Hippocampal formation (tissue), 2 donors: ENCODE results near the gene PRR7.
A peak's percentile ranks its signal among the peaks of the same experiment; 100 is the strongest.
"Not testable (repeated sequence)": the region's sequence is repeated elsewhere in the genome, so short reads cannot be mapped to it uniquely, and the experiment has no call there.

Experiments used
- DNase-seq, 2 donors: peaks; one replicate each; lab custom pipeline; 2025; lab: John Stamatoyannopoulos, UW

Gene PRR7

DNA sequence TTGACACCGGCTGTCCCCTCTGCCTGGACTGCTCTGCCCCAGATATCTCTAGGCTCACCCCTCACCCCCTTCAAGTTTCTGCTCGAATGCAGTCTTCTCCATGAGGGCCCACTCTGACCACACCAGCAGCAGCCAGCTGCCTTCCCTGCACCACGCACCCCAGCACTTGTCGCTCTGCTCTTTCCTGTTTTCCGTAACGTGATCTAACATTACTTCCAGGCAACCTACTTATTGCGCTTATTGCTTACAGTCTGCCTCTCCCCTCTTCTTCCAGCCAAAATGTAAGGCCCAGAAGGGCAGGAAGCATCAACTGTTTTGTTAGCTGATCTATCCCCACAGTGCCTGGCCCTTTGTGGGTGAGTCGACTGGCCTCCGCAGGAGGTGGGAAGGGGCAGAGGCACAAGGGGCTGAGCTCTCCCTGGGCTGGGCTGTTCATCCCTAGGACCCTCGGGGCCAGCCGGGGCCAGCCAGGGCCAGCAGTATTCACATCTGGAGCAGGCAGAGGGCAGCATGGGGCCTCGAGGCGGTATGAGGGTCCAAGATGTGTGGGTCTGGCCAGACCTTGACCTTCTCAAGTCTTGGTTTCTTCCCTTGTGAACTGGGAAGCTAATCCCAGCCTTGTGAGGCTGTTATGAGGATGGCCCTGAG lies 38.4 kb downstream of the PRR7 start:
- no peak for DNase-seq

DNA sequence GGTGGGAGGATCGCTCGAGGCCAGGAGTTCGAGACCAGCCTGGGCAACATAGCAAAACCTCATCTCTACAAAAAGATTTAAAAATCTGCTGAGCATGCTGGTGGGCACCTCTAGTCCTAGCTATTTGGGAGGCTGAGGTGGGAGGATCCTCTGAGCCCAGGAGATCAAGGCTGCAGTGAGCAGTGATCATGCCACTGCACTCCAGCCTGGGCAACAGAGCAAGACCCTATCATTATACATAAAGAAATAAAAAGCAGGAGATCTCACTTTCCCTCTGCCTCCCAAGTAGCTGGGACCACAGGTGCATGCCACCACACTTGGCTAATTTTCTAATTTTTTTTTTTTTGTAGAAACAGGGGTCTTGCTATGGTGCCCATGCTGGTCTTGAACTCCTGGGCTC lies 39.1 kb downstream of the PRR7 start:
- not testable (repeated sequence) for DNase-seq

DNA sequence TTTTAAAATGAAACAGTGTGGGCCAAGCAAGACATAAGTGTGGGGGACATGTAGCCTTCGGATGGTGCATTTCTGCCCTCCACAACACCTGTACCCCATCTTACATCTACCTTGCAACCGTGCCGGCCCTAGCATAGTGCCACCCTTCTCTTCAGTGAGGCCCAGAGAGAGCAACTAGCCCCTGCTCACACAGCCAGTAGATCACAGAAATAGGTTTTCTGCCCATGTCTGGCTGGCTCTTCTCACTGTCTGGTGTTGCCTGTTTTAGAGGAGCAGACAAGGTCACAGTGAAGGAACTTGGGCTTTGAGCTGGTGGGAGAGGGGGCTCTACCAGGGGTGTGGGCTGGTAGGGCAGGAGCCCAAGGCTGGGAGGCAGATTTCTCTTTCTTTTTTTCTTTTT lies 39.6 kb downstream of the PRR7 start:
- no peak for DNase-seq

DNA sequence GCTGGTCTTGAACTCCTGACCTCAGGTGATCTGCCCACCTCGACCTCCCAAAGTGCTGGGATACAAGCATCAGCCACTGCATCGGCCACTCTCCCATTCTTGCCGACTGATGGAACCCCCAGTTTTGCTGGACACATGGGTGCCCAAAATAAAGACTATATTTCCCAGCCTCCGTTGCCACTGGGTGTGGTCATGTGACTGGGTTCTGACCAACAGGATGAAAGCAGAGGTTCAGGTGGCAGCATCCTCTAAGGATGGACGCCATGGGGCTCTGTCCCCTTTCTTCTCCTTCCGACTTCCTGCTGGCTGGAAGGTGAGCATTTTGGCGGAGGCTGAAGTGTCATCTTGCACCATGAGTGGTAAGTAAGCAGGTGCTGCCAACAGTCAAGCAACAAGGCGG lies 40.5 kb downstream of the PRR7 start:
- DNase-seq, result no peak

DNA sequence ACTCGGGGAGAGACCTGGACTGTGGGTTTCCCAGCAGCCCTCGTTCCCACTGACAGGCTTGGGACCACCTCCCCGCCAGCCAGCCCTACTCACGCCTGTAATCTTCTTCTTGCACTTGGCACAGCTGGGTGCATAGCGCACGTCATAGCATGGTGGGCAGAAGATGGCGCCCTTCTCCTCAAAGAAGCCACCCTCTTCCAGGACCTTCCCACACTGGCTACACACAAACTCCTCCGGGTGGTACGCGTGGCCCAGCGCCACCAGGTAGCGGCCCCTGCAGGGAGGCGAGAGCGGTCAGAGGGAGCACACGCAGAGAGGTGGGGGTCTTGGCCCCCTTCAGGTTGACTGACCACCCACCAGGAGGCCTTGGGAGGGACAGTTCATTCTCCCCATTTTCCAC lies 41.4 kb downstream of the PRR7 start:
- DNase-seq, result no peak

DNA sequence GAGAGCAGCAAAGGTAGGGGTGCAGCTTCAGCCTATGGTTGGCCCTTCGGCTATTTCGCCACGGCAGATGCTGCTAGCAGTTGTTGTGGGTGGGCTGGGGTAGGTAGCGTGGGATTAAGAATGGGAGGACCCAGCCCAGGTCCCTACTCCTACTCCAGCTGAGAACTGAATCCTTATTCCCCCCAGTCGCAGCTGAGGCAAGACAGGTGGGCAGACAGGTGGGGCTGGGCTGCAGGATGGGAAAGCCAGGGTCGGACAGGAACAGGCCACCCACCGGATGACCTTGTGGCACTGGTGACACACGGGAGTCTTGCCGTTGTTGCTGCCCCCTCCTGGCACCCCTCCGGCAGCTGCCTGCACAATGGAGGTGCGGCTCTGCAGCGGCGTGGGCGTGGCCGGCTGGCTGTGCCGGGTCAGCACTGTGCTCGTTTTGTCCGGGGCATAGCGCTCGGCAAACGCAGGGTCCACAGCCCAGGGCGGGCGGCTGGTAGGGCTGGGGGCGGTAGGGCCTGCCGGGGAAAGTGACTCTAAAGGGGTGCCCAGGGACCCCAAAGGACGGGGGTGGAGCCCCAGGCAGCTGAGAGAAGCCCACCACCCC lies 42.6 kb downstream of the PRR7 start:
- DNase-seq, result no peak

DNA sequence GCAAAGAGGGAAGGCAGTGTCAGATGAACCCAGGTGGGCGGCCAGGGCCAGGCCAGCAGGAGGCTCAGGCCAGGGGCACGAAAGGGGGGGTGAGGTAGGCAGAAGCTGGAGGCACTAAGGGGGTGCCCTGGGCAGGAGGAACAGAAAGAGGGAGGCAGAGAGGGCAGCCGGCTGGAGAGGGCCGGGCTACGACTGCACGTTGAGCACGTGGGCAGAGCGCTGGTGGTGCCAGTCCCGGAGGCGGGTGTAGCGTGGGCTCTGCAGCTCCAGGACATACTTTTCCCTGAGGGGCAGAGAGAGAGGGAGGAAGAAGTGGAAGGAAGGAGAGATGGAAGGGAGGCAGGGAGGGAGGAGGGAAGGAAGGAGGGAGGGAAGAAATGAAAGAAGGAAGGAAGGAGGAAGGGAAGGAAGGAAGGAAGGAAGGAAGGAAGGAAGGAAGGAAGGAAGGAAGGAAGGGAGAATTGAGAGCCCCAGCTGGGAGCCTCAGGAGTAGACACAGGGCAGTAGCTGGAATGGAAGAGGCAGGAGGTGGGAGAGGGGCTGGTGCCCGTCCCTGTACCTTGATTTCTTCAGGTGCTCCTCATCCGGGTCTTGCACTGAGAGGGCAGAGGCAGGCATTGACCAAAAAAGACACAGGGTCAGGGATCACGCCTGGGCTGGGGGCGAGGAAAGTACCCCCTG lies 43.8 kb downstream of the PRR7 start:
- no peak for DNase-seq

DNA sequence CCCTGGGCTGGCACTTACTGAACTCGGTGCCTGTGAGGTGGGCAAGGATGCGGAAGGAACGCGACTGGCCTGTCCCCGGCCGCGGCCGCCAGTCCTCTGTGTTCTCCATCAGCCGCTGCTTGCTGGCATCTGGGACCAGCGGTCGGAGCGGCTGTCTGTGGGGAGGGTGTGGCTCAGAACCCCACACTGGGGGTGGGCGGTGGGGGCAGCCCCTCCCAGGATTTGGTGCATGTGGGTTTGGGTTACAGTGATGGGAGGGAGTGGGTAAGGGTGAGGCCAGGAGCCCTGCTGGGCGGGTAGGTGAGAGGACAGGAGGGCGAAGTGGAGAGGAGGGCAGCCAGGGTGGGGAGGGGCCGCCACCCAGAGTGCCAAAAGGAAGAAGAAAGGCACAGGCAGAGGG lies 44.4 kb downstream of the PRR7 start:
- no peak for DNase-seq

DNA sequence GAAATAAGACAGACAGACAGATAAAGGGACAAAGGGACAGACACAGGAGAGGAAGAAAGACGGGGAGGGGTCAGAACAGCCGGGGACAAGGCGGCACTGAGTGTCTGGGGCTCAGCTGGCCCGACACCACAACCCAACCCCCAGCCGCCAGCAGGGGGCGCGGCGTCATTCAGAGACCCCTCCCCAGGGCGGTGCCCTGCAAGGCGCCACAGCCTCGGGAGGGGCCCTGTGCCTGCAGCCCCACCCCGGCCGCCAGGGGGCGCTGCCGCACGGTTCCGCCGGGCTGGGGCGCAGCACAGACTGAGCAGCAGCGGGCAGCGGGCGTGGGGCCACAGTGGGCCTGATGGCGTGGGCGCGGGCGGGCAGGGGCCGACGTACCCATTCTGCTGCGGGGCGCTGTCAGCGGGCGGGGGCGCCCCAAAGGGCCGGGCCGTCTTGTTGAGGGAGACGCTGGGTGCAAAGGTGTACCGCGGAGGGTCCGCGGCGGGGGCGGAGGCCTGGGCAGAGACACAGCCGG lies 44.9 kb downstream of the PRR7 start:
- DNase-seq, result no peak

DNA sequence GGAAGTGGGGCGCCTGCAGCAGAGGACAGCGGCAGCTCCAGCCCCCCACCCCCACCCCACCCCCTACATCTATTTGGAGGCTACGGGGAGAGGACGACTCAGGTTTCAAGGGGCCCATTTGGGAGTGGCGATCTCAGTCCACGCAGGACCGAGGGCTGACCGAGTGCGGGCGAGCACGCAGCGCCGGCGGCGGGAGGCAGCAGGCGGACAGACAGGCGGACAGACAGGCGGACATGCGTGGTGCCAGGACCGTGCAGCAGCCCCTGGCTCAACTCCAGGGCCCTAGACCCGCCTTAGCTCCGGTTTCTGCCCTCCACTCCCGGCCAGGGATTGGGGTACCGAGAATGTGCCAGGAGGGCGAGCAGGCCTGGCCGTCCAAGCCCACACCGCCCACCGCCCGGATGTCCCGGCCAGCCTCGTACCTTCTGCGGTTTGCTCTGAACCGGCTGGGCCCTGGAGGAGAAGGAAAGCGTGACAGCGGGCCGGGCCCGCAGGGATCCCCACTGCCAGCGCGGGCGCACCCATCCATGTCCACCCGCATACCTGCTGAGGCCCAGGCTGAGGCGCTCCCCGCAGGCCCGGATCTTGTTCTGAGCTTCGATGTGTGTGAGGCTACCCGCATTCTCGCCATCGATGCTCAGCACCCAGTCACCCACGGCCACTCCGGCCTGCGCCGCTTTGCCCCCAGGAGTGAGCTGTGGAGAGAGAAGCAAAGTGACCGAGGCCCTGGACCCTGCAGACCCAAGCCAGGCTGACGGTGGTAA lies 45.6 kb downstream of the PRR7 start:
- no peak for DNase-seq

DNA sequence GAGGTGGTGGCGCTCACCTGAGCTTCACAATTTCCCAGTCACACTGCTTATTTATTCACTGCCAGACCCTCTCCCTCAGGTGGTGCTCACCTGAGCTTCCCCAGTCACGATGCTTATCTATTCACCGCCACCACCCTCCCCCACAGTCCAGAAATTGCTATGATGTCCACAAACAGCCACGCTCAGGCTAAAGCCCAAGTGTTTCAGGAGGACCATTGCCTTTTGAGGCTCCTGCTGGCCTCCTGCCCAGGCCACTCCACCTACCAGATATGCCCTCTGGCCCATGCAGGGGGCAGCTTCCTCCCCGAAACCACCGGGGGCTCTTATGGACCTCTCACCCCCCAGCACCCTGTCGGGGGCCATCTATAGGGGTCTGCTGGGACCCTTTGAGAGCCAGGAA lies 46.2 kb downstream of the PRR7 start:
- no peak for DNase-seq

DNA sequence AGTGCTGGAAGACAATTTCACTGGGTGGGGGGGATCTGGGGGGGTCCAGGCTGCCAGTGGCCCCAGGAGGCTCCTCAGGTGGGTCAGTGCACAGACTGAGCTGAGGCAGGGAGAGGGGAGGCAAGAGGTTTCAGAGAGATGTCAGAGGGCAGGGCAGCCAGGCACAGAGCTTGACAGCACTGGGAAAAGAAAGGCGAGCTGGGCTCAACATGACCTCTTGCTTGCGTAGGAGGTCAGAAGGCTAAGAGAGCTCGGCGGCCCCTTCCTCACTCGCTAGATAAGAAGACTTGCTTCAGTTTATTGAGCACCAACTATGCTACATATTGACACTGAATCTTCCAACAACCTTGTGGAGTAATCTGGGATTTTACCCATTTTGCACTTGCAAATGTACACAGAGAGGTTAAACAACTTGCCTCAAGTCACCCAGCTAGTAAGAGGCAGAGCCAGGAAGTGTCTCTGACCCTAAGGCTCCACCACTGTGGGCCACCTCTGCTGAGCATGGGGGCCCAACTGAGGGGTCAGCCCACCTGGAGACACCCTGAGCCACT lies 47.3 kb downstream of the PRR7 start:
- DNase-seq, result no peak

DNA sequence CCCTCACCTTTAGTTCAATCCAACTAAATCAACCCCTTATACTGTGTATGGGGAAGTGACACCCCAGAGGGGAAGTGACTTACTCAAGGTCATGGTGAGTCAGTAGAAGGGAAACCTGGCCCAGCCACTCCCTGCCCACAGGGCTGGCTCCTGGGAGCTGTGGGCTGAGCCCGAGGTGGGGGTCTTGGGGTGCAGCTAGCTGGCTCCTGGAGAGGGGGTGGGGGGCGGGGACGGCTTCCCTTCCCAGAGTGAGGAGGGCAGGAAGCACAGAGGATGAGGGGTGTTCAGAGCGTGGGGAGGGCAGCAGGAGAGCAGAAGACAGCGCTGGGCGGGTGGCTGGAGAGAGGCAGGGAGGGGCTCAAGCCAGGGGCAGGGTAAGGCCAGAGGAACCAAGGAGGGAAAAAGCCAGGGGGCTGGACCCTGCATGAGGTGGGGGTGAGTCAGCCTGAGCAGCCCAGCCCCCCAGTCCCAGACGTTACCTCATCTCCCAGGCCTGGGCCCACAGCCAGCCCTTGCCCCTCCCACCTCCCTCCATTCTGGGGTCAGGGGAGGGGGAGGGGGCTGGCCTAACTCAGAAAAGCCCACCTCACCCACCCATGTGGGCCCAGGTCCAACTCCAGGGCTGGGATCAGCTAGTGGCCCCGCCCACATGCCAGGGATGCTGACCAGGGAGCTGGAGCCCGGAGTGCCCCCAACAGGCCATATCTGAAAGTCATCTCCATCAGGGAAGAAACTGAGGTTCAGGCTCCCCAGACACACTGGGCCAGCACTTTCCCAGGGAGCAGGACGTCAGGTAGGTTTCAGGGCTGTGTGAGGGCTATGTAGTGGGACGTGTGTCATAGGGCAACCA lies 48.0 kb downstream of the PRR7 start:
- DNase-seq, result no peak

DNA sequence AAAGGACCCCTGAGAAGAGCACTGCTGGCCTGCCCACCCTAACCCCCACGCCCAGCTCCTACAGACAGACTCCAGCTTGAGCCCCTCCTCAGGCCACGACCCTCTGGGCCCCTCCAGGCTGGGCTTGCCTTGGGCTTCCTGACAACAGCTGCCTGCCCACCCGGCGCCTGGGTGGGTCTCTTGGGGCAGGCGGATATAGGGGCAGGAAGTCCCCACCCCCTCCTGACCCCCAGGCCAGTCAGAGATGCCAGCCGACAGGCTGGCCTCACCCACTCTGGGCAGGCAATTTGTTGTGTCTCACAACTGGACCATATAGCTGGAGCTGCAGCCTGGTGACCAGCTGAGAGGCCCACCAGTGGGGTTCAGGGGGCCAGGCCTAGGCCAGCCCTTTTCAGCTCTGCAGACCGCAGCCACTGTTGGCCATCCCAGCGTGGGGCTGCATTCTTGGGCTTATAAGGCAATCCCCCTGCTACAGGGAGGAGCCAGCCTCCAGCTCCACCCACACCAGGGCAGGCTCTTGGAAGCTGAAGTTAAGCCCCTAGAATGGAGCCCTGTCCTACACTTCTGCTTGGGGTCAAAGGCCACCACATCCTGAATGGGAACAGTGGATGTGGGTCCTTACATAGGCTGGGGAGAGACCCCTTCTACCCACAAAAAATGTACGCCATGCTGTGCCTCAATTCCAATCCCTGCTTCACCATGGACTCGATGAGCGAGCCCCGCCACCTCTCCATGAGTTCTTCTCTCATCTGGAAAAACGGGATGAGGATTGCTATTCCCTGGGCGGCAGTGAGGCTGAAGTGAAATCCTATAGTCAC lies 48.8 kb downstream of the PRR7 start:
- DNase-seq, result no peak

DNA sequence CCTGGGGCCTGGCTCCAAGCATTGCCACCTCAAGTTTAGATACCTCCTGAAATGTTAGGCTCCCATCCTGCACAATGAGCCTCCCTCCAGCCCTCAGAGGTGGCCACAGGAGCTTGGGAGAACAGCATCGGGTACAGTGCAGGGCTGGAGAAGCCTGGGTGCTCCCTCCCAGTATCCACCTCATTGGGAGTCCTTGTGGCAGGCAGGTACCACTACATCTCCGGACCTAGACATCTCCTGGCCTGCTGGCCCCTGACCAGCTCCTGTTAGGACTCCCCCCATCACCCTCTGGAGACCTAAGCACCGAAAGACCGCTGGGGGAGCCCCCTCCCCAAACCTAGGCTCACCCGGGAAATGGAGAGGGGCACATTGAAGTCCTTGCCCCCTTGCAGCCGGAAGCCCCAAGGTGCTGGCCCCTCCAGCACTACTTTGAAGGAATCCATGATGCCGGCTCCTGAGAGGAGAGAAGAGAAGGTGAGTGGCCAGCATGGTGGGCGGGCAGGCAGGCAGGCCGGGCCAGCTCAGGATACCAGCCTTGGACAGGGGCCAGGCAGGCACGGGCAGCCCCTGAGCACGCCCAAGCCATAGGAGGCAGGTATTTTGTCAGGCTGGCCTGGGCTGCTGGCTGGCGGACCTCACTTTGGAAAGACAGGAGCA lies 49.6 kb downstream of the PRR7 start:
- DNase-seq, result no peak

DNA sequence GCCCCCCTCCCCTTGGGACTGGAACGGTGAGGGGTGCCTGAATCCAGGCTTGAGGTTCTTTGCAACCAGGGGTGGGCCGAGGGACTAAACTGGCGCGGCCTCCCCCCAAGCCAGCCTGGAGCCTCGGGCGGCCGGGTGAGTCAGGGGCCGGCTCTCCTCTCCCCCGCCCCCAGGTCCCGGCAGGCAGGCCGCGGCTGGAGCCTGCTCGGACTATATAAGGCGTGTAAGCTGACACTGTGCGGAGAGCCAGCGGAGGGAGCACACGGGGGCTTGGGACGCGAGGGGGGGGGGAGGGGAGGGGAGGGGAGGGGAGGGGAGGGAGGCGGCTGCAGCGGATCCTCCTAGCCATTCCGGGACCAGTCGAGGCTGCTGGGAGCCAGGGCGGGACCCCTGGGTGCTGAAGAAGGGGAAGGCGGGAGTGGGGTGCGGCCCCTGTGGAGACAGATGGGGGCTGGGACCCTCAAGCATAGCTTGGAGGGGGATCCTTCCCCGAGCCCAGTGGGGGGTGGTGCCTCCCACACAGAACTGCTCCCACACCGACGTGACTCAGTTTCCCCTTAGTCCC lies 50.2 kb downstream of the PRR7 start:
- DNase-seq, result no peak

DNA sequence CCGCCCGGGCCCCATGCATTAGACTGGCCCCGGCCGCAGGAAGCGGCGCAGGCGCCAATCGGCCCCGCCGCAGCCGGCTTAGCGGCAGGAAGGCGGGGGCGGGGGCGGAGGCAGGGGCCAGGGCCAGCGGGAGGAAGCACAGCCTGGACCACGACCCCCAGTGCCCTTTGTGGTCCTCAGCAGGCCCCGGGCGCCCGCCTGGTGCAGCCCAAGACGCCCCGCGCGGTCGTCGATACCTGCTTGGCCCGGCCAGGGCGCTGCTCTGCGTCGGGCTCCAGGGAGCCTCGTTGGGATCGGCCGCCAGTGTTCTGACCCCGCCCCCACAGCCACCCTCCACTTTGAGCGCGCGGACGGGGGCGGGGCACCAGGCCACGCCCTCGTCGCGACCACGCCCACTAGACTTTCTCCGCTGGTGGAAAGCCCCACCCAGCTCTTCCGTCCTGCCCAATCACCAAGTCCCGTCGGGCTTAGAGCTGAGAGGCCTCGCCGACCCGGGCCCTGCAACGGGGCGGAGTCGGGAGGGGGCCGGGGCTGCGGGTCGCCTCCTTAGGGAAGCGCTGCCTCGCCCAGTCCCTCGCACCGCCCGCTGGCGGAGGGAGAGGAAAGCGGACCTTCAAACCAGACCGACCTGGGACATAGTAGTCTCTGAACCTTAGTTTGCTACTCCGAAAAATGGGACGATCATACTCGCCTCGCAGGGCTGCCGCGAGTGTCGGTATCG lies 50.8 kb downstream of the PRR7 start, which contains the start of gene PDLIM7:
PDLIM7 (minus strand) TSS at position 313 of the 721 bp plus-strand sequence. CDS start 1,092 bp downstream, outside the sequence.
- peak; percentile 74 to 80 for DNase-seq

DNA sequence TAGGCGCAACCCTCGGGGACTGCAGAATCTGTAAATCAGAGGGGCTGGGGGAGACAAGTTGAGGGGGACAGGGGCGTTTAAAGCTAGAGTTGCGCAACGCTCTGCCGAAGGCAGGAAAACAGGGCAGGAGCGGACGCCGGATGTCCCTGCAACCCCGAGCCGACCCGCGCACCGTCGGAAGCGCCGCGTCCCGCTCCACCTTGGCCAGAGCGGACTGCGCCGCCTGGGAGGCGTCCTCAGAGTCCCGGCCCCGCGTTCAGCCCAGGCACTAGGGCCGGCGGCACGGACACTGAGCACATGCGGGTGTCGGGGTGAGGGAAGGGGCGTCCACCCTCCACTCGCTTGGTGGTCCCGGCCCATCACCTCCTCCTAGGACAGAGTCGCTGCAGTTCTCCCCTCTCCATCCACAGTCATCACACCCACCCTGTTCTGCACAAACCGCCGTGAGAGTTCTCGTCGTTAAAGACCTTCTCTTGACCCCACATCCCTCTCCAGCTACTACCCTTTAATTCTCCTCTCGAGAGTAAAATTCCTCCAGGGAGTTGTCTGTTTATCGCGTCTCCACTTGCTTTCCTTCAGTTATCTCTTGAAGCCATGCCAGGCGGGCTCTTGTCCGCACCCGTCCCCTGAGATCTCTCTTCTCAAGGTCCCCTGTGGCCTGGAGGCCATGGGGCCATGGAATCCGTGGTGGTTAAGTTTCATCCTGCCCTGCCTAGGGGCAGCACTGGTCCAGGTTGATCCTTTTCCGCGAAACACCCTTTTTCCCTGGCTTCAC lies 51.6 kb downstream of the PRR7 start:
- no peak for DNase-seq
